GM19324 (cell line): ENCODE measurements around the gene LMF1.

ENCODE experiments used
- ATAC-seq: cut with Tn5 transposase; IDR thresholded peaks from one replicate; pipeline ENCODE4 v1.9.1; 2021; ENCODE audit warnings: mild to moderate bottlenecking, moderate library complexity; ENCODE audit not compliant: unreplicated experiment, low FRiP score

Gene LMF1

GRCh38 chr16:917591-918061 is 53.2 kb downstream of the LMF1 start:
- ATAC-seq = no peak

DNA sequence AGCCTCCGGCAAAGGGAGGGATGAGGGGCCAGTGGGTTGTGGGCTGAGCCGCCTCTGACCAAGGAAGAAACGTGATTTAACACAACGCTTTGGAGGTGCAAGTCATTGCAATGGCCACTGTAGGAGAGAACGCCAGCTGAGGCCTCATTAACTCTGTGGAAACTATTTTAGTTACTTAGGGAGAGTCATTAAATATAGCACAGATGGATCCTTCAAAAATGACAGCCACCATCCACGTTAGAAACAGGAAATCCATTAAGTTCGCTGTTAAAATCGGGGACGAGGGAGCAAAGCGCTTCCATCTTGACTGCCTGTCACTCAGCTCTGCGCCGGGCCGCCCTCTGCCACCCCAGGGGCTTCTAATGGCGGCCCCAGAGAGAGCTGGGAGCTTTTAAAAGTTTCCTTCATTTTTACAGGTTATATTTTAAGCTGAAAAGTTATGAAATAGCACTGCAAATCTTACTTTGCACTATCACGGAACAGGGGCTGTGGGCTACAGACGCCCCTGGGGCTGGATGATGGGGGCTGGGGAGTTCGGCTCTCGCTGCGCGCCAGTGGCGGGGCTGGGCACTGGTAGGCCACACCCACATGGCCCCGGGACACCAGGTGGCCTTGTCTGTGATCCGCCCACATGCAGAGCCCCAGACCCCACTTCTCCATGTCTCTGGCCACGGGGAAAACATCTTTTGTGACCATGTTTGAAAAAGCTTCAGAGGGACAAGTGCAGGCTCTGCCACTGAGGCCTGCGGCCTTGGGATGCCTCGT is 54.6 kb downstream of the LMF1 start:
- ATAC-seq = no peak

DNA sequence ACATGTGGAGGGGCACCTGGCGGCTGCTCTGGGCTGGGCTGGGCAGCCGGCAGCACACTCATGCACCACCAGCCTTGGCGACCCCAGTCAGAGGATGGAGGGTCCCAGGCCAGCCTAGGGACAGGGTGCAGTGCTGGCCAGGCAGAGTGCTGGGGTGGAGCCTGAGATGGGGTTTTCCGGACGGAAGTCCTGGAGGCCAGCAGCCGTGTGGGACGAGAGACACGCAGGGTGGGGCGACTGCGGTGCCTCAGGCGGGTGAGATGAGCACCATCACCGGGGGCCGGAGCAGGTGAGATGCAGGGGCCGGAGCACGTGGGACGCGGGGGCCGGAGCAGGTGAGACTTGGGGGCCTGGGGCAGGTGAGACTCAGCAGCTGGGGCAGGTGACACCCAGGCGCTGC is 55.2 kb downstream of the LMF1 start:
- no peak for ATAC-seq

GRCh38 chr16:914440-914839 is 56.3 kb downstream of the LMF1 start:
- ATAC-seq = no peak

- ATAC-seq = no peak
Observed at GRCh38 chr16:913817-914439, 56.9 kb downstream of the LMF1 start.

DNA sequence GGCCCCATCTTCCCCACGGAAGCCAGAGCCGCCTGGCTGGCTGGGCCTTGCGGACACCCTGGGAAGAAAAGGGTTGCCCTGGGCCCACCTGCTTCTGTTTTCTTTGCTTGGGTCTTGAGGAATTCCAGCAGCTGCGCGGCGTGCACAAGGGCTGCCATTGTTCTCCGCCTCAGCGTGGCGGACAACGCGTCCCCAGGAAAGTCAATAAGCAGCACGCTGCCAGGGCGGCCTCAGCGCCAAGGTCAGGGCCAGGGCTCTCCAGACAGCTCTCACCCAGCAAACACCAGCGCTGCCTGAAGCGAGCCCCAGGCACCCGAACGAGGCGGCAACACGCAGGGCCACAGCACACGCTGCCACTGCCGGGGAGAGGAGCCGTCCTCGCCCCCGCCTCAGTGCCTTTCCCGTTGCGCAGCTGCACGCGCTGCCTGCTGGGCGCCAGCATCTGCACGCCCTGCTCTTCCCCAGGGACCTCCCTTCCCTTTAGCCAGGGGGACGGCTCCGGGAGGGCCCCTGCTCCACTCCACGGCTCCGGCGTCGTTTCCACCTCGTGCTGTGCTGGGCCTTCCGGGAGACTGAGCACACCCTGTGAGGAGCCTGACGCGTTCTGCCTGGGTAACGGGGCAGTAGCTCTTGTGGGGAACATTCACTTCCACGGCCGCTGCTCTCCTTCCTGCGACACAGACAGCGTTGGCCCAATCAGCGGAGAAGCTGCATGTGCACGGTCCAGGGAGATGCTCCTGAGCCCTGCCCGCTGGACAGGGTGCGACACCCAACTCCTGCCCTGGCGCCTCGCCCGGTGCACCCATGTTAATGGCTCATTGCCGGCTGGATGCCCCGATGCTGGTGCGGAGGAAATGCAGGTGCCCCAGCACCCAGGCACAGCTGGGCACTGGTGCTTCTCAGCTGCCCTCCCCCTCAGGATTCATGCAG is 57.8 kb downstream of the LMF1 start:
- ATAC-seq = no peak

DNA sequence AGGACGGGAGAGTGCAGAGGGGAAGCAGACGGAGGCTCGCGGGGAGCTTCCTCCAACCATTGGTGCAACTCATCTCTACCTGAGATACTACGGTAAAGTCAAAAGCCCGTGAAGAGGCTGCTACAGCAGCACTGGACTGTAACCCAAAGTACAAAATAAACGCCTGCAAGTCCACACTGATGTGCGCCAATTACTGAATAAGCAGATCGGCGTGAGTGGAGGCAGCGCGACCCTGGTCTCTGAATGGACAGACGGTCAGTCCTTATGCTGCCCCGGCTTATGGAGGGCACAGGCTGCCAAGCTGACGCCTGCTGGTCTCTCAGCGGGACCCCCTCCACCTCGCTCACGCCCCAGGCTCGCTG is 58.5 kb downstream of the LMF1 start:
- ATAC-seq = no peak

- no peak for ATAC-seq
Observed at GRCh38 chr16:911604-912321, 59.0 kb downstream of the LMF1 start.

GRCh38 chr16:911101-911500 is 59.7 kb downstream of the LMF1 start:
- no peak for ATAC-seq

GRCh38 chr16:910181-910580 is 60.6 kb downstream of the LMF1 start:
- ATAC-seq = no peak

- no peak for ATAC-seq
Observed at GRCh38 chr16:909281-910000, 61.3 kb downstream of the LMF1 start.

DNA sequence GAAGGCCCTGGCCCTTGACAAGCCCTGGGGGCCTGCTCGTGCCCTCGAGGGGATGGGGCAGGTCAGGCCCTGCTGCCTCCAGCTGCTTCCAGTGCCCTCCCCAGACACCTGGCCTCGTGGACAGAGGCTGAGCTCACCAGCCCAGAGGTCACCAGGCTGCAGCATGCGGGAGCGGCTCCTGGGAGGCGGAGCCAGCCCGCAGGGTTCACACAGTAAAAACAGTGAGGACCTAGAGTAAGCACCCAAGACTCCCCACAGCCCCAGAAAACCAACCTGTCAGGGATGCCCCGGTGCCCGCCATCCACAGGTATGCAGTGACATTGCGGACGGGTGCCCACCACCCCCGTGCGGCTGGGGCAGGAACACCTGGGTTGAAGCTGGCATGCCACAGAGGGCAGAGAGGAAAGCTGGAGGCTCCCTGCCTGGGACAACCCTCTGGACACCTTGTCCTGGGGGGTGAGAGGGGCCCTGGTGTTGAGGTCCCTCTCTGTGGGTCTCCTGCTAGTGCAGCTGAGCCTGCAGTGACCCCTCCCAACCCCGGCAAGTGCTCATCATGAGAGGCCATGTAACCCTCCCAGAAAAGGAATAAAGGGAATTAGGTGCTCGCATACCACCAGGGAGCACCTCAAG is 62.1 kb downstream of the LMF1 start:
- ATAC-seq = no peak

- no peak for ATAC-seq
Observed at GRCh38 chr16:907842-908241, 62.9 kb downstream of the LMF1 start.

DNA sequence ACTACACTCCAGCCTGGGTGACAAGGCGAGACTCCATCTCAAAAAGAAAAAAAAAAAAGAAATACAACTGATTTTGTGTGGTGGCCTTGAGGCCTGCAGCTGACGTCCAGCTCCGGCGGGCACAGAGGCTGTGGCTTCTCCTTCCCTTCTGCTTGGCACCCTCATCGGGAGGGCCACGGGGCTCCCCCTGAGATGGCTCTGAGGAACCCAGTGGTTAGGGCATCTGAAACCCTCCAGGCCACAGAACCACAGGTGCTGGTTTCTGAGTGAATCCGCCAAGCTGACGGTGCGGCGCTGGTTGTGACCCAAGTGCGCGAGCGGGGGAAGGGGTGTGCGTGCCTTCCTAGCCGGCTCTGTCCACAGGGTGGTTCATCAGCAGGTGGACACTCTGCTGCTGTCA is 63.4 kb downstream of the LMF1 start:
- ATAC-seq = no peak

GRCh38 chr16:906296-906695 is 64.5 kb downstream of the LMF1 start:
- ATAC-seq = no peak

DNA sequence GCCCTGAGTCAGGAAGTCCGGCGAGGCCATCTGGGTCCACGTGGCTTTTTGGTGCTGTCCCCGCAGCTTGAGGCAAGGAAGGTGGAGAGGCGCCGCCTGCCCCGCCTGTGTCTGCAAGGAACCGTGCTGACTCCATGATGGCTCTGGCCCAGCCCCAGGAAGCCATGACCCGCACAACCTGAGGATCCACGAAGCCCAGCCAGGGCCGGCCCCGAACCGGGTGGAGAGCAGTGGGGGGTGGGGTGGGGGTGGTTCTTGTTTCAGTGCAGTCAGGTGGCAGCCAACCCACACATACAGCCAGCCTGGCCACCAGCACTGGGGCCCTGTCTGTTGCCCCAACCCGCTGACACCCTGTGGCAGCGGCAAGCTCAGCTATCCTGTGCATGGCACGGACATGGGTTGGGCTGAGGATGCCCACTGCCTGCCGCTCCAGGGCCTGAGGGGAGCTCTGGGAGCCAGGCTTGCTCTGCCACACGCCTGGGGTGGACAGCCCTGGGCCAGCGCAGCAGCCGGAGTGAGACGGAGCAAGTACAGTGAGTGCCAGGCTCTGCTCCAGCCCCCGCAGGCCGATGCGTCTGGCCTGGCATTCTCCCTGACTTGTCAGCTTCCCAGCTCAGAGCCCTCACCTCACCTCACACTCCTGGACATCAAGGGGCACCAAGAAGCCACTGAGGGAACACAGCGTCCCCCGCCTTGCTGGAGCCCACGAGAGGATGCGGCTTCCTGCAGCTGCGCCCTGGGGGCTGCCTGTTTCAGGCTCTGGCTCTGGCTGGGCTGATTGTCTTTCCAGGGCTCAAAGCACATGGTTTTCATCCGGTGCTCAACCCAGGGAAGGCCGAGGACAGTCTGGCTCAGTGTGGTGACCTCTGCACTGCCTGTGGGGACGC is 68.8 kb downstream of the LMF1 start:
- no peak for ATAC-seq

- ATAC-seq = no peak
Observed at GRCh38 chr16:901149-901548, 69.6 kb downstream of the LMF1 start.

DNA sequence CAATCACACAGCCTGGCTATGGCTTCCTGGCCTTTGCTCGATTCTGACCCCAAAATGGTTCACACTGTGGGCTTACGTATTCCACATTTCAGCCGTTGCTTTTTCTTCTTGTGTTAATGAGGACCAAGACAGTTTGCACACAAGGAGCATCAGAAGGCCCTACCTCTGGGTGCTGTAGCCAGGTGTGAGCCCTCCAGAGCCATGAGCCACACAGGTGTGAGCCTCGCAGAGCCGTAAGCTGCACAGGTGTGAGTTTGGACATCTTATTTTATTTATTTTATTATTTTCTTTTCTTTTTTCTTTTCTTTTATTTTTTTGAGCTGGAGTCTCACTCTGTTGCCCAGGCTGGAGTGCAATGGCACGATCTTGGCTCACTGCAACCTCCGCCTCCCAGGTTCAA is 70.6 kb downstream of the LMF1 start:
- no peak for ATAC-seq

DNA sequence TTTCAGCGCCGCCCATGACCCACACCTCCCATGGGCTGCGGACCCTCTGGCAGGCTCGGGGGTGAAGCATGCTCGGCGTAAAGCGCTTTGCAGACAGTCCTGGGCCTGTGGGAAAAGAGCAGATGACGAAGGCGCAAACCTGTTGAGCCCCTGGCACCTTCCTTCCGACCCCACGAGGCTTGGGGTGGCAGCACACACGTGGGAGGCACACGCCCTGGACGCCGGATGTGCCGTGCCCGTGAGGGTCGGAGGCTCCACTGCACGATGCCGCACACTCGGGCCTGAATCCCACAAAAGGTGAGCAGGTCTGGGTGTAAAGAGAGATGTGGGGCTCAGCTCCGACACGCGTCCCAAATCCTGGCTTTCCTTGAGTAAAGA is 71.1 kb downstream of the LMF1 start:
- no peak for ATAC-seq
